Measurements from ENCODE around the gene TBL3.

Gene TBL3

DNA sequence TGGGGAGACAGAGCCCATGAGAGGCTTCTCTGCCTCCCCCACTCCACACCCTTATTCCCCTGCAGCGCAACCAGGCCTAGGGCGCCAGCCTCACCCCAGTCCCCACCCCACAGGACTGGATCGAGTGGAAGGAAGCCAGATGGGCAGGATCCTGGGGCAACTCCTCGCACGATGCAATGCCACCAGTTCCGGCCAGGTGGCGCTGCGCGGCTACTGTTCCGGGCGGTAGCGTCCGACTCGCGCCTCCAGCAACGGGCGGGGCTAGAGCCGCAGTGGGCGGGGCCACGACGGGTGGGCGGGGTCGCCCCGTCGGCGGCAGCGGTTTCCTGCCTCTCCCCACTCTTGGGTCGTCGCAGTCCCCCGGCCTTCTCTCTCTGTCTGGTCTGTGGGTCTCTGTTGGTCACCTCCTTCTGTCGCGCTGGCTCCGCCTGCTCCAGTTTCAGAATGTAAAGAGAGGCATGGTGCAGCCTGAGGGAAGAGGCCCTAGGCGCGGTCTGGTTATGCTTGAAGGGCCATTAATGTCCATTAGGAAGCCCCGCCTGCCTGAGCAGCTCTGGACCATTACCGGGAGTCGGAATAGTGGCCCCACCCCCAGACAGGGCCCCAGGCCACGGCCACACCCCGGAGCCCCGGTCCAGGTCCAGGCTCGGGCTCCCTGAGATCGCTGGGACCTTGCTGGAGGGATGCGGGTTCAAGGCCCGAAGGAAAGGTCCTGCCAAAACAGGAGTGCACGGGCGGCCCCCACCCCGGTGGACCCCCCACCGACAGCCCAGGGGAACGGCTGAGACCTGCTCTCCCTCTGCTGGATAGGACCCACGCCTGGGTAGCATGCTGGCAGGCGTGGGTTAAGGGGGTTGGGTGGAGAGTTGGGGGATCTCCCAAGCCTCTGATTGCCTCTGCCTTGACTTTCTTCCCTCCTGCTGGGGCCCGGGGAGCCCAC lies 51.5 kb downstream of the TBL3 start:
- no peak for DNase-seq

DNA sequence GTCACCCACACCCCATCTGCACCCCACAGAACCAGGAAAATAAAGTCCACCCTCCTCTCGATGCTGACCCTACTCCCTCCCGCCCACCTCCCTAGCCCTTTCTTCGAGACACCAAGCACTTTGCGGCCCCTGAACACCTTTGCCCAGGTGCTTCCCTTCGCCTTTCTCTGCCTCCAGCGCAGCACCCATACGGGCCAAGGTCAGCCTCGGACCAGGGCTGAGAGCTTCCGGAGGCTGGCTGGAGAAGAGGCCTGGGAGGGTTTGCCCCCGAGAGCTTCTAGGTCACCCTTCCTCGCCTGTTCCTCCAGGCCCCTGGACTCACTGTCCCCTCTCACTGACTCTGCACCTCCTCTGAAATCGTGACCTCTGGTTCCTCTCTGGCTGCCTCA lies 52.2 kb downstream of the TBL3 start:
- DNase-seq: no peak

DNA sequence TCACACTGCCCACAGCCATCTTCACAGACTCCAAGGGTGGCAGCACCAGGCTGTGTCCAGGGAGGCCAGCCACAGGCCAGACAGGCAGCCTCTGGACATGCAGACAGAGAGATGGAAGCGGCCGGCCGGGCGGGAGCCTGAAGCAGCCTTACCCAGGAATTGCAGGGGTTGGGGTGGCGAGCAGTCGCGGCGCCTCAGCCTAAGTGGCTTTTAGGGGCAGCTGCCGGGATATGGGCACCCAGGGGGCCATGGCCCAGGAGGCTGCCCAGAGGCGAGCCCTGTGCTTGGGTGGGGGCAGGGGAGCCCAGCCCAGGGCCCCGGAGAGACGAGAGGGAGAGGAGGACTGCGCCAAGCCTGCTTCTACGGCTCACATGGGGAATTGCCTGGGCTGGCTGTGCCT lies 53.4 kb downstream of the TBL3 start:
- no peak for DNase-seq

DNA sequence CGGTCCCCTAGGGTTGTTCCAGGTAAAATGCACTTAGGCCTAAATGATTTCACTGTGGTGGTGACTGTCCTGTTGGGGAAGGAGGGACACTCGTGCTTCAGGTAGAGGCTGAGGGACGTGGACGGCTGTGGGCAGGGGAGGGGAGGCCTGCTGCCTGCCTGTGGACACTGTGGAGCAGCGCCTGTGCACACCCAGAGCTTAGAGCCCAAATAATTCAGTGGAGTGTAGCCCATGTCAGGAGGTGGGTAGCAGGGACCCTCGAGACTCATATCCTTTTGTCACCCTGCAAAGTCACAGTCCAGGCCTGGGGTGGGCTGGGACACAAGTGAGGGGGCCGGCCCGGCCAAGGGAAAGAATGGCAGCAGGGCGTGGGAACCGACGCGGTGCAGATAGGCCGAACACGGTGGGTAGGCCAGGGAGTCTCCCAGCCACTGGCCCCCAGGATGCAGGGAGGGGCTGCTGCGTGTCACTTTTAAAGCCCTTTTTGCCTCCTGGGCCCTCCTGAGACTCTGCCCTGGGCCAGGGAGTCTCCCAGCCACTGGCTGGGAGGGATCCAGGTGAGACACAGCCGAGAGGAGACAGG lies 54.1 kb downstream of the TBL3 start:
- DNase-seq: no peak

DNA sequence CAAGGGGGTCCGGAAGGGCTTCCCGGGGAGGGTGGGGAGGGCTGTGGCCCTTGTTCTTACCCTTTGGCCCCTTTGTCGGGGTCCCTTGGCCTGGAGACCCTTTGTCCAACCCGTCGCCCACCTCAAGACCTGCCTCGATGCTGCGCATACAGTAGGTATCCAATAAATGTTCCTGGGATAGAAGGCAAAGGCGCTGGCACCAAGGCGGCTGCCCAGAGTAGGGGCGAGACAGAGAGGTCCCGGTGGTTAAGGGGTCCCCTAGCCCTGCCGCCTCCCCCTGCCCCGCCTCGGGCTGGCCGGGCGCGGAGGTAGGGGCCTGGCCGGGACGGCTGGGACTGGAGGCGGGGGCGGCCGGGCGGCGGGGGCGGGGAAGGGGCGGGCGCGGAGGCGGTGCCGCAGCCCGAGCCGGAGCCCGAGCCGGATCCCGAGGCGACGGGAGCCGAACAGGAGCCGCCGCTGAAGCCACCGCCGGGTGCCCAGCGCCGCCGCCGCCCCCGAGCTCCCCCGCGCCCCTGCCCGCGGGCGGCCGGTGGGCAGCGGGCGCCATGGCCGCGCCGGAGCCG lies 54.7 kb downstream of the TBL3 start, which contains the start of gene NHERF2:
Gene NHERF2 (plus strand): TSS at position 442 of the 563 bp plus-strand sequence. CDS start 104 bp downstream, at position 546.
- no peak for DNase-seq

DNA sequence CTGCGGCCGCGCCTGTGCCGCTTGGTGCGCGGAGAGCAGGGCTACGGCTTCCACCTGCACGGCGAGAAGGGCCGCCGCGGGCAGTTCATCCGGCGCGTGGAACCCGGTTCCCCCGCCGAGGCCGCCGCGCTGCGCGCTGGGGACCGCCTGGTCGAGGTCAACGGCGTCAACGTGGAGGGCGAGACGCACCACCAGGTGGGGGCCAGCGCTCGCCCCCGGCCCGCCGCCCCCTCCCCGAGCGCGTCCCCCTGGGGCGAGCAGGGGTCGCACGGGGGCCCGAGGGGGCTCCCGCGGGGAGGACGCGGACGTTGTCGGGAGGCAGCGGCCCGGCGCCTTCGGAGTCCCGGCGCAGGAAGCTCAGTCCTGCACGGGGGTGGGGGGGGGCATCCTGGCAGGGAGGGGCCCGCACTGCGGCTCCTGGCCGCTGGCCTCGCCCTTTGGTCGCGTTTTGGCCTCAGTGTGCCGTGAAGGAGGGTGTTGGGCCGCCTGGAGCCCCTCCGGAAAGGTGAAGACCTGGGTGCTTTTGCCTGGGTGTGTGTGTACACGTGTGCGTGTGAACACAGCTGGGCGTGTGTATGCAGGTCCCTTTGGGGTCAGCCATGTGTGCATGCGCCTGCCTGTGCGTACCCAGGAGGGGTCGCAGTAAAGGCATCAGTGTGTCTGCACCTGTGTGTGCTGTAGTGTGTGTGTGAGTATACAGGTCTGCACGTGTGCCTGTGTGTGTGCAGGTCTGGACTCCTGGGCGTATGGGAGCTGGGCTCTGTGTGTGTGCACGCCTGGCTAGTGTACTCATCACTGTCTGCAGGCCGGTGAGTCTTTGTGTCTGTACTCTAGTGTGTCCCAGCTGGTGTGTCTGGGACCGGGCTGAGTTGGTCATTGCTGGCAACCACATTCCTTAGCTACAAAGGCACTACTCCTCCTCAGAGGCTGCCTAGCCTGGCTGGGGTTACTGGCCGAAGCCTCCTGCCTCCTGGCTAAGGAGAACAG lies 55.5 kb downstream of the TBL3 start:
- DNase-seq: no peak

DNA sequence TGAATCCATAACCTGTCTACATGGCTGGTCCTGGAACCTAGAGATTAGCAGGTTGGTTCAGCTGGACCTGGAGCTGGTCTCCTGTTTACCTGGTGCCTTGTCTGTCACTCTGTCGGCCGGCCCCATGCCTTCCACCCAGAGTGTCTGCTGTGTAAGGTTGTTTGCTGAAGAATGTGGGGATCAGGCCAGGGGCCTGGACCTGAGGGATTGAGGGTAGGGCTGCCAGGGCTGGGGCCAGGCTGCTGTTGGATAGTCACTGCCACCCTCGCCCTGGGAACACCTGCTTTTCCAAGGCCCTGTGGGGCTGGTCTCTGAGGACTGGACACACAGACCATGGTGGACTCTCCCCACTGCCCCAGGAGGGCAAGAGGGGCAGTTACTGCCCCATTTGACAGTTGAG lies 56.3 kb downstream of the TBL3 start:
- no peak for DNase-seq

DNA sequence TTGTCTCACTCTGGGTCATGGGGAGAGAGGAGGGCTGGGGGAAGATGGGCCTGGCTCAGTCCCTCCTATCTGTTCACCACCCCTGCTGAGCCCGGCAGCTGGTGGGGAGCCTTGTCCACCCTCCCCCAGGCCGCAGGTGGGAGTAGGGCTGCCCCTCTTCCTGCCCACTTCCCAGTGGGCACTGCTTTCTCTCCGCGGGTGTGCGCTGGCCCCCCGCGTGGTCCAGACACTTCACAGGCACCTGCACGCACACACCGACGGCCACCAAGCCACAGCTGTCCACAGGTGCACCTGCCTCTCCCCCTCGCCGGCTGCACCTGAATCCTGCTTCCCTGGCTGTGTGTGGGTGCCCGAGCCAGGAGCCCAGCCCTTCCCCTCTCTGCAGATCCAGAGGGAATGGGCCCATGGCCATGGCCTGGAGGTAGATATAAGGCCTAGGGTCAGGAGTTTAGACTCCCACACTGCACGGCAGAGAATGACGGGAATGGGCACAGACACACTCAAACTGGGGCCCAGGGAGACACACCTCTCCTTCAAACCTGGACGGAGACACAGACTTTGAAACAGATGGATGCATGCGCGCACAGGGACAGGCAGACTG lies 56.9 kb downstream of the TBL3 start:
- DNase-seq: no peak

DNA sequence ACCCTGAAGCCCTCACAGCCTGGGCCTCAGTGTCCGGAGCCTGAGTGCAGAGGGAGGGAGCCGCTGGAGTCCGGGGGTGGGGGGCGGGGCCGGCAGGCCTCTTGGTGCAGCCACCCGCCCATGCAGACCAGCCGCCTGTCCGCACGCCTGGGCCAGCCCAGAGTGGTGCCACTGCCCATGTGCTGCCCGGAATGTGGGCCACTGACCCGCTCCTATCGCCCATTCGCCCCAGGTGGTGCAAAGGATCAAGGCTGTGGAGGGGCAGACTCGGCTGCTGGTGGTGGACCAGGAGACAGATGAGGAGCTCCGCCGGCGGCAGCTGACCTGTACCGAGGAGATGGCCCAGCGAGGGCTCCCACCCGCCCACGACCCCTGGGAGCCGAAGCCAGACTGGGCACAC lies 57.5 kb downstream of the TBL3 start:
- DNase-seq: no peak

DNA sequence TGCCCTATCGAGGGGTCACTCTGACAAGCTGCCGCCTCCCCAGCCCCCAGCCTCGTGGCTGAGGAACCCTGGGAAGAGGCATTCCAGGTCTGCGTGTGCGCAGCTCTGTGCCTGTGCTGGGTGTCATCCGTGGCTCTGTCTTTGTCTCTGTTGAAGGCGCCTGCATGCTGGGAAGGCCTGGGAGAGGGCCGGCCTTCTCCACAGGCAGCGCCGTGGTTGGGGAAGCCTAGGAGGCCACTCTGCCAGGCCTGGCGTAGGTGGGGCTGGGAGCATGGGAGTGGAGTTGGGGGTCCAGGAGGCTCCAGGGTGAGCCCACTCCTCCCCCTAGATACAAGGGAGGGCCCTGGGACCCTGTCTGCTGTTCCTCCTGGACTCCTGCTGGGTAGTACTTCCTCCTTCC lies 58.2 kb downstream of the TBL3 start:
- no peak for DNase-seq

DNA sequence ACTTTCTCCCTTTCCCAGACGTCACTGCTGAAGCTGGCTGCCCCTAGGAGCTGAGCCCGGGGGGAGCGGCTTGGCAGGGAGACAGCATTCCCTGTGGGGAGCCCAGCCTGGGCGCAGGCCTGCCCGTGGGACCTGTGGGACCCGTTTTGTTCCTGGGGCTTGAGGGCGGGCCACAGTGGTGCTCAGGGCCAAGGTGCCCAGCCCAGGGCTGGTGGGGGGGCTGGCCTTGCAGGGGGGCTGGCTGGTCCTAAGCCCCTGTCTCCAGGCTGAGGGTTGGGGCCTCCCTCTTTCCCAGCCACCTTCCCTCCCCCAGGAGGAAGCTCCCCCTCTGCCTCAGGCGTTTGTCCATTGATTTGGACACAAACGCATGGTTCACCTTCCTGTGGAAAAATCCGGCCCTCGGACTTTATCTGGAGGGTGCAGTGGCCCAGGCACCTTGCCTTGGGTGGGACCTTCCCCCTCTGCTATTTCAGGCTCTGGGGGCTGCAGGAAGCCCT lies 59.3 kb downstream of the TBL3 start:
- no peak for DNase-seq
